Ishikawa (cell line): ENCODE measurements around the gene KCNA10.

Source experiments
- CEBPB ChIP-seq: IDR thresholded peaks from 2 replicates; pipeline ENCODE4 v1.6.1; 2012
- CREB1 ChIP-seq: IDR thresholded peaks from 2 replicates; pipeline ENCODE4 v1.6.1; 2012; ENCODE audit warnings: low read depth
- EGR1 ChIP-seq: IDR thresholded peaks from 2 replicates; pipeline ENCODE4 v1.6.1; 2012
- EP300 ChIP-seq: IDR thresholded peaks from 2 replicates; pipeline ENCODE4 v1.6.1; 2012; ENCODE audit warnings: borderline replicate concordance
- FOXM1 ChIP-seq: IDR thresholded peaks from 2 replicates; pipeline ENCODE4 v1.6.1; 2012; ENCODE audit warnings: low read depth, borderline replicate concordance
- NFIC ChIP-seq: IDR thresholded peaks from 2 replicates; pipeline ENCODE4 v1.6.1; 2012
- RAD21 ChIP-seq: IDR thresholded peaks from 2 replicates; pipeline ENCODE4 v1.6.1; 2012; ENCODE audit warnings: low read depth
- TAF1 ChIP-seq: IDR thresholded peaks from 2 replicates; pipeline ENCODE4 v1.6.1; 2012; ENCODE audit warnings: low read depth, mild to moderate bottlenecking
- TCF12 ChIP-seq: IDR thresholded peaks from 2 replicates; pipeline ENCODE4 v1.6.1; 2012; ENCODE audit warnings: low read depth
- TEAD4 ChIP-seq: IDR thresholded peaks from 2 replicates; pipeline ENCODE4 v1.6.1; 2012
- YY1 ChIP-seq: IDR thresholded peaks from 2 replicates; pipeline ENCODE4 v1.6.1; 2012; ENCODE audit warnings: low read depth
- ZBTB7A ChIP-seq: IDR thresholded peaks from 2 replicates; pipeline ENCODE4 v1.6.1; 2012; ENCODE audit warnings: low read depth
- TF ChIP-seq, protein P1 (sequence below): IDR thresholded peaks from 2 replicates; pipeline ENCODE4 v1.6.1; 2012
- TF ChIP-seq, protein P2 (sequence below): IDR thresholded peaks from 2 replicates; pipeline ENCODE4 v1.6.1; 2012
- TF ChIP-seq, protein P3 (sequence below): IDR thresholded peaks from 2 replicates; pipeline ENCODE4 v1.6.1; 2012; ENCODE audit warnings: low read depth, mild to moderate bottlenecking

KCNA10 gene

DNA sequence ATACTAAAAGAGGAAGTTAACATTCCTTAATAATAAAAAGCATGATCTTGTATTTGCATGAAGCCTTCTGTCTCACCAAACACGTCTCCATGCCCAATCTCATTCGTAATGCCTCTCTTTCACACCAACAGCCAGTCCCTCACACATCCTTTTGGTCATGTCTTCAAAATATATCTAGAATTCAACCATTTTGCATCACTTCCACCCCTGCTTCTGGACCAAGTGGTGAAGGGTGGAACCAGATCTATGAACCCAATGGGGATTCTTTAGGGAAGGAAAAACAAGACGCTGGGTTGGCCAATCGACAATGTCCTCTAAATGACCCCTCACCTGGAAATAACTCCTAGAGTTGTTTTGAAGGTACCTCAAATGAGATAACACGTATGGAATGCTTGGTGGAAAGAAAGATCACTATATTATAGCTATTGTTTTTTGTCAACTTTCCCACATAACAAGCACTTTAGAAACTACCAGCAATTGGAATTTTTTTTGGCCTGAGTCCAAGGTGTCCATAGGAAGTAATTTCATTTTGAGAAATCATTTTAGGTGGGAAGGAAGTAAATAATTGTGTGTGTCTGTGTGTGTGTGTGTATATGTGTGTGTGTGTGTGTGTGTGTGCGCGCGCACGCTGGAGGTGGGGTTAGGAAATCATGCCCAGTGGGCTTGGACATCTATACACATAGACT lies at the start of gene KCNA10:
Gene KCNA10, minus strand, starts transcription at position 51 of the 686 bp plus-strand sequence. CDS start 388 bp downstream, outside the sequence.
- no peak for TF ChIP-seq EGR1

DNA sequence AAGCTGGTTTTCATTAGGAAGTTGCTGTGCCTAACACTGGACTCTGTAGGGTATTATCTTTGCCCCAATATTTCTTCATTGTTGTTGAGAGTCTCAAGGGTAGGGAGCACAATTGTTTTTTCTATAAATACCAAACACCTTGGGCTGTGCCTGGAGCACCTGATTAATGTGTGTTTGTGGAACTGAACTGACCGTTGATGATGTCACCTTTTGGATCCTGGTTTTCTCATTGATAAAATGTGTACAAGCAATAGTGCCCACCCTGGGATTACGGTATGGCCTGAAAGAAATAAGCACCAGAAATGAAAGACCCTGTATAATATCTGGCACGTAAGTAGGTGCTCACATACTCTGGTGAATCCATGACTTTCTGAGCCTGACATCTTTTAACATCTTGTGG lies 47.9 kb upstream of the KCNA10 start:
- TF ChIP-seq CREB1 (no peak), TEAD4 (no peak), ZBTB7A (no peak), RAD21 (no peak), CEBPB (no peak), TCF12 (no peak), EP300 (no peak), YY1 (no peak), NFIC (no peak), EGR1 (no peak), FOXM1 (no peak), TAF1 (no peak)
- TF ChIP-seq, protein P1, sequence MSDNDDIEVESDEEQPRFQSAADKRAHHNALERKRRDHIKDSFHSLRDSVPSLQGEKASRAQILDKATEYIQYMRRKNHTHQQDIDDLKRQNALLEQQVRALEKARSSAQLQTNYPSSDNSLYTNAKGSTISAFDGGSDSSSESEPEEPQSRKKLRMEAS: no peak
- TF ChIP-seq, protein P2, sequence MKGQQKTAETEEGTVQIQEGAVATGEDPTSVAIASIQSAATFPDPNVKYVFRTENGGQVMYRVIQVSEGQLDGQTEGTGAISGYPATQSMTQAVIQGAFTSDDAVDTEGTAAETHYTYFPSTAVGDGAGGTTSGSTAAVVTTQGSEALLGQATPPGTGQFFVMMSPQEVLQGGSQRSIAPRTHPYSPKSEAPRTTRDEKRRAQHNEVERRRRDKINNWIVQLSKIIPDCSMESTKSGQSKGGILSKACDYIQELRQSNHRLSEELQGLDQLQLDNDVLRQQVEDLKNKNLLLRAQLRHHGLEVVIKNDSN: no peak
- TF ChIP-seq, protein P3, sequence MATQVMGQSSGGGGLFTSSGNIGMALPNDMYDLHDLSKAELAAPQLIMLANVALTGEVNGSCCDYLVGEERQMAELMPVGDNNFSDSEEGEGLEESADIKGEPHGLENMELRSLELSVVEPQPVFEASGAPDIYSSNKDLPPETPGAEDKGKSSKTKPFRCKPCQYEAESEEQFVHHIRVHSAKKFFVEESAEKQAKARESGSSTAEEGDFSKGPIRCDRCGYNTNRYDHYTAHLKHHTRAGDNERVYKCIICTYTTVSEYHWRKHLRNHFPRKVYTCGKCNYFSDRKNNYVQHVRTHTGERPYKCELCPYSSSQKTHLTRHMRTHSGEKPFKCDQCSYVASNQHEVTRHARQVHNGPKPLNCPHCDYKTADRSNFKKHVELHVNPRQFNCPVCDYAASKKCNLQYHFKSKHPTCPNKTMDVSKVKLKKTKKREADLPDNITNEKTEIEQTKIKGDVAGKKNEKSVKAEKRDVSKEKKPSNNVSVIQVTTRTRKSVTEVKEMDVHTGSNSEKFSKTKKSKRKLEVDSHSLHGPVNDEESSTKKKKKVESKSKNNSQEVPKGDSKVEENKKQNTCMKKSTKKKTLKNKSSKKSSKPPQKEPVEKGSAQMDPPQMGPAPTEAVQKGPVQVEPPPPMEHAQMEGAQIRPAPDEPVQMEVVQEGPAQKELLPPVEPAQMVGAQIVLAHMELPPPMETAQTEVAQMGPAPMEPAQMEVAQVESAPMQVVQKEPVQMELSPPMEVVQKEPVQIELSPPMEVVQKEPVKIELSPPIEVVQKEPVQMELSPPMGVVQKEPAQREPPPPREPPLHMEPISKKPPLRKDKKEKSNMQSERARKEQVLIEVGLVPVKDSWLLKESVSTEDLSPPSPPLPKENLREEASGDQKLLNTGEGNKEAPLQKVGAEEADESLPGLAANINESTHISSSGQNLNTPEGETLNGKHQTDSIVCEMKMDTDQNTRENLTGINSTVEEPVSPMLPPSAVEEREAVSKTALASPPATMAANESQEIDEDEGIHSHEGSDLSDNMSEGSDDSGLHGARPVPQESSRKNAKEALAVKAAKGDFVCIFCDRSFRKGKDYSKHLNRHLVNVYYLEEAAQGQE: no peak

DNA sequence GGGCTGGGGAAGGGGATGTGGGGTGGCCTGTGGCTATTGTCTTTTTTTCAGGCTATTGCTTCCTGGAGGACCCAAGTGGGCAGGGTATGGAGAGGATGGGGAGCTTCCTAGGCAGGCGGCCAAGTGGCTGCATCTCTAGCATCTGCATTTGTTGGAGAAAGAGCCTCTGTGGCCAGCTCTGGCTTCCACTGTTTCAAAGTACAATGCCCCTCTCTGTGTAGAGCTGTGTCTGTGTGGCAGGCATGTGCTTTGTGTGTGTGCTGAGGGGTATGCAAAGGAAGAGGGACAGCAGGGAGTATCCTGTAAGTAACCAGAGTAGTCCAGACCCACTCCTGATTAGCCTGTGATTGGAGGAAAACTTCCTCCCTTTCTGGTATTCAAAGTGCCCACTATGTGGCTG lies 46.6 kb upstream of the KCNA10 start:
- TF ChIP-seq YY1 (no peak), EP300 (no peak), CEBPB (no peak), CREB1 (no peak), EGR1 (no peak), NFIC (no peak), RAD21 (no peak), TAF1 (no peak)
- TF ChIP-seq, protein P3: no peak
- TF ChIP-seq, protein P2: no peak

DNA sequence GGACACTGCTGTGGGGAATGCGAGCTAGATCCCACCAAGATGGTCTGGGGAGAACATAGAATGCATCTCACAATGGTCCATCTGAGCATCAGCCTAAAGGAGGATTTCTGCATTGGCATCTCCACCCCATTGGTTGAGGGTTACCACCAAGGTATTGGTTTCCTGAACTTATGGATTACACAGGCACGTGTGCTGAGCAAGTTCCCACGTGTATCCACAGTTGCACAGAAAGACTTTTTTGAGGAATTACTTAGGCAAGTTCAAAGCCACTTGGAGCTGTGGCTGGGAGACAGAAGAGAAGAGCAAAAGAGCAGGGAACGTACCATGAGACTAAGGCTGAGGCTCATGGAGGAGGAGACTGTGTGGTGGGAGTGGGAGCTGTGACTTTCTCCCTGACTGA lies 44.1 kb upstream of the KCNA10 start:
- TF ChIP-seq FOXM1: no peak
- TF ChIP-seq EGR1: no peak
- TF ChIP-seq, protein P3: no peak
- no peak for TF ChIP-seq TAF1

DNA sequence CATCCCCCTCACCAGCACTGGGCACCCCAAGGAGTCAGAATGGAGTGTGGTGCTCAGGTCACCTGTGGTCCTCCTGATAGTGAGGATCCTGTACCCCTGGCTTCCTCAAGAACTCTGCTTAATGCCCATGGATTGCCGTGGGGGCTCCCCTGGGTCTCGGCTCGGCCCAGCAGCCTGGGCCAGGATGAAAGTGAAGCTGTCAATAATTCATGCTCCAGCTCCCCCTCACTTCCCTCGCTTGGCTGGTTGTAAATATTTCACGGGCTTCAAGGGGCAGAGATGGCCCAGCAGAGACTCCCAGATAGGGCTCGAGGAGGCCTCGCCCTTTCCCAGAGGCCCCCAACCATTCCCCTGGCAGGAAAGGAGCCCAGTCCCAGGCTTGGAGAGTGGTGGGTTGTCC lies 42.6 kb upstream of the KCNA10 start:
- TF ChIP-seq ZBTB7A (no peak), YY1 (no peak), FOXM1 (no peak), RAD21 (no peak), NFIC (no peak), CREB1 (no peak), EP300 (no peak), EGR1 (no peak), TAF1 (no peak)
- TF ChIP-seq, protein P1: no peak
- TF ChIP-seq, protein P2: no peak
